GM21526 (cell line): Measurements from ENCODE around the gene WDR7.

ENCODE experiments used
- ATAC-seq: cut with Tn5 transposase; IDR thresholded peaks from one replicate; pipeline ENCODE4 v1.9.1; 2021; ENCODE audit warnings: moderate library complexity; ENCODE audit not compliant: unreplicated experiment, low FRiP score

Gene WDR7

GRCh38 chr18:56977771-56978170 lies 326.6 kb downstream of the WDR7 start:
- no peak for ATAC-seq

- no peak for ATAC-seq
Measured at GRCh38 chr18:56980151-56980550, 329.0 kb downstream of the WDR7 start.

- no peak for ATAC-seq
Measured at GRCh38 chr18:56982766-56983165, 331.6 kb downstream of the WDR7 start.

- no peak for ATAC-seq
Measured at GRCh38 chr18:56983275-56983992, 332.3 kb downstream of the WDR7 start.

- ATAC-seq = no peak
Measured at GRCh38 chr18:56984731-56985130, 333.6 kb downstream of the WDR7 start.

GRCh38 chr18:56986829-56987228 lies 335.7 kb downstream of the WDR7 start:
- ATAC-seq = no peak

- no peak for ATAC-seq
Measured at GRCh38 chr18:56987236-56987635, 336.1 kb downstream of the WDR7 start.

- no peak for ATAC-seq
Measured at GRCh38 chr18:56988022-56988421, 336.9 kb downstream of the WDR7 start.

- no peak for ATAC-seq
Measured at GRCh38 chr18:56990678-56991077, 339.5 kb downstream of the WDR7 start.

GRCh38 chr18:56992777-56993176 lies 341.6 kb downstream of the WDR7 start:
- no peak for ATAC-seq

GRCh38 chr18:56995579-56996188 lies 344.5 kb downstream of the WDR7 start:
- no peak for ATAC-seq

- ATAC-seq = no peak
Measured at GRCh38 chr18:56997200-56997599, 346.0 kb downstream of the WDR7 start.

- ATAC-seq = no peak
Measured at GRCh38 chr18:56999823-57000222, 348.7 kb downstream of the WDR7 start.

GRCh38 chr18:57002627-57003026 lies 351.5 kb downstream of the WDR7 start:
- no peak for ATAC-seq

- ATAC-seq = no peak
Measured at GRCh38 chr18:57003342-57003741, 352.2 kb downstream of the WDR7 start.

GRCh38 chr18:57004366-57005121 lies 353.4 kb downstream of the WDR7 start:
- peak; percentile 94 for ATAC-seq

GRCh38 chr18:57008001-57008686 lies 357.0 kb downstream of the WDR7 start:
- ATAC-seq = no peak

- no peak for ATAC-seq
Measured at GRCh38 chr18:57009844-57010243, 358.7 kb downstream of the WDR7 start.

- ATAC-seq = no peak
Measured at GRCh38 chr18:57014772-57015413, 363.7 kb downstream of the WDR7 start.

- ATAC-seq = no peak
Measured at GRCh38 chr18:57015451-57015850, 364.3 kb downstream of the WDR7 start.

GRCh38 chr18:57018845-57019244 lies 367.7 kb downstream of the WDR7 start:
- ATAC-seq = no peak
